Body of pancreas (tissue), 4 donors: ENCODE data around the gene TF. TPM values are rescaled to one million over a fixed set of nuclear protein-coding genes. Genes with fewer than 3 reads are reported as not detected.

Experiments
- ATAC-seq: fragments of 150-250 bp; one replicate; pipeline ENCODE4 v1.9.1; 2016
- DNase-seq, 4 donors: peaks; one replicate each; pipeline ENCODE4 v3.0.0-alpha.2; 2019
- H3K27ac ChIP-seq, 4 donors: fragments of 200-600 bp; sonication (generic); 1 replicate in 3 of 4; 2 replicates in 1 of 4; pipeline versions ENCODE4 v1.5.1 to v1.6.1; 2016 to 2019; ENCODE audit warnings: mild to moderate bottlenecking in 1 of 4, mixed read lengths in 1 of 4, moderate library complexity in 1 of 4
- H3K27me3 ChIP-seq, 2 donors: fragments of 200-600 bp; sonication (generic); one replicate each; pipeline ENCODE4 v1.6.0; 2016; ENCODE audit warnings: mild to moderate bottlenecking in 1 of 2
- H3K36me3 ChIP-seq, 2 donors: fragments of 200-600 bp; sonication (generic); replicated peaks in 1 of 2; 2 replicates each; pipeline ENCODE4 v1.5.1; 2016; ENCODE audit warnings: low read depth in 2 of 2; ENCODE audit not compliant: insufficient read depth in 1 of 2
- H3K4me1 ChIP-seq: fragments of 200-600 bp; sonication (generic); one replicate; pipeline ENCODE4 v1.6.0; 2016
- H3K4me3 ChIP-seq, 2 donors: fragments of 200-600 bp; sonication (generic); 1 replicate in 1 of 2; 2 replicates in 1 of 2; pipeline ENCODE4 v1.5.1; 2016 to 2019
- H3K9me3 ChIP-seq, 3 donors: fragments of 200-600 bp; sonication (generic); 1 replicate in 2 of 3; 2 replicates in 1 of 3; pipeline ENCODE4 v1.5.1; 2016
- POLR2A ChIP-seq, 3 donors: fragments of 450-650 bp; IDR thresholded peaks; one replicate each; pipeline ENCODE4 v1.6.1; 2016; ENCODE audit warnings: antibody characterized with exemption in 3 of 3, mild to moderate bottlenecking in 2 of 3
- WGBS, 2 donors: methylation state at CpG; one replicate each; pipeline ENCODE4 v1.1.5; 2017; 5-methylcytosine and 5-hydroxymethylcytosine counted together
- intact Hi-C: fragments of 100-400 bp; cut with DNase I; formaldehyde crosslinking; loops from one replicate; pipeline ENCODE4 v1.15.1; 2023
- total RNA-seq, 2 donors: library from RNA; depleted of rRNA; stranded (reverse); fragments of >200 nt; gene quantifications; one replicate each; pipeline ENCODE4 v1.1.0, GENCODE V29; 2016
- TF ChIP-seq, protein P1 (sequence below), 7 experiments: fragments of 450-650 bp in 4 of 7; fragments of 200-600 bp in 3 of 7; sonication (generic) in 3 of 7; IDR thresholded peaks; one replicate each; pipeline ENCODE4 v1.5.1; 2016 to 2019; ENCODE audit warnings: antibody characterized with exemption in 7 of 7

Gene TF
- total RNA-seq, 2 donors from 2014 or later = 0.26 to 7.9 TPM

GRCh38 chr3:133827136-133827535 lies 80.9 kb downstream of the TF start:
- DNase-seq = no peak
- no peaks in the 10 kb centered on the region for H3K27me3 ChIP-seq
- no peak for TF ChIP-seq POLR2A (IDR thresholded peaks at IDR 0.05)
- TF ChIP-seq, protein P1, sequence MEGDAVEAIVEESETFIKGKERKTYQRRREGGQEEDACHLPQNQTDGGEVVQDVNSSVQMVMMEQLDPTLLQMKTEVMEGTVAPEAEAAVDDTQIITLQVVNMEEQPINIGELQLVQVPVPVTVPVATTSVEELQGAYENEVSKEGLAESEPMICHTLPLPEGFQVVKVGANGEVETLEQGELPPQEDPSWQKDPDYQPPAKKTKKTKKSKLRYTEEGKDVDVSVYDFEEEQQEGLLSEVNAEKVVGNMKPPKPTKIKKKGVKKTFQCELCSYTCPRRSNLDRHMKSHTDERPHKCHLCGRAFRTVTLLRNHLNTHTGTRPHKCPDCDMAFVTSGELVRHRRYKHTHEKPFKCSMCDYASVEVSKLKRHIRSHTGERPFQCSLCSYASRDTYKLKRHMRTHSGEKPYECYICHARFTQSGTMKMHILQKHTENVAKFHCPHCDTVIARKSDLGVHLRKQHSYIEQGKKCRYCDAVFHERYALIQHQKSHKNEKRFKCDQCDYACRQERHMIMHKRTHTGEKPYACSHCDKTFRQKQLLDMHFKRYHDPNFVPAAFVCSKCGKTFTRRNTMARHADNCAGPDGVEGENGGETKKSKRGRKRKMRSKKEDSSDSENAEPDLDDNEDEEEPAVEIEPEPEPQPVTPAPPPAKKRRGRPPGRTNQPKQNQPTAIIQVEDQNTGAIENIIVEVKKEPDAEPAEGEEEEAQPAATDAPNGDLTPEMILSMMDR (IDR thresholded peaks at IDR 0.05) = no peak
- no peaks in the 10 kb centered on the region for H3K36me3 ChIP-seq
- H3K4me3 ChIP-seq = no peak overlapping the region
- H3K9me3 ChIP-seq = no peaks in the 10 kb centered on the region
- intact Hi-C loops = no loop called here
- ATAC-seq = no peak
- no peak overlapping the region for H3K27ac ChIP-seq
- 13 to 15% methylated on average over 1 of the region's 1 CpG for WGBS, 2 donors
- peaks cover under 1% of the 10 kb centered on the region for H3K4me1 ChIP-seq

- no peak for DNase-seq
- intact Hi-C loops = no loop called here
- 85 to 100% methylated on average over 2 to 4 of the region's 4 CpGs for whole genome bisulfite sequencing, 2 donors
Measured at GRCh38 chr3:133827684-133828083, 81.5 kb downstream of the TF start.

GRCh38 chr3:133828576-133829309 lies 82.5 kb downstream of the TF start:
- no peaks in the 10 kb centered on the region for H3K27me3 ChIP-seq
- no peak overlapping the region for H3K27ac ChIP-seq
- no peak overlapping the region for H3K4me3 ChIP-seq
- intact Hi-C loops = no loop called here
- ATAC-seq (no peak), DNase-seq (no peak)
- 60 to 66% methylated on average over 12 of the region's 12 CpGs for WGBS, 2 donors
- H3K4me1 ChIP-seq = no peaks in the 10 kb centered on the region
- no peak for TF ChIP-seq POLR2A (IDR thresholded peaks at IDR 0.05)
- TF ChIP-seq, protein P1 (IDR thresholded peaks at IDR 0.05) = no peak
- no peaks in the 10 kb centered on the region for H3K36me3 ChIP-seq
- H3K9me3 ChIP-seq = no peaks in the 10 kb centered on the region

More at GRCh38 chr3:133827684-133828083, 81.5 kb downstream of the TF start:
- Histone ChIP-seq H3K4me1 (no peaks in the 10 kb centered on the region), H3K27ac (no peak overlapping the region), H3K9me3 (no peaks in the 10 kb centered on the region), H3K4me3 (no peak overlapping the region), H3K36me3 (no peaks in the 10 kb centered on the region), H3K27me3 (no peaks in the 10 kb centered on the region)
- TF ChIP-seq, protein P1 (IDR thresholded peaks at IDR 0.05) = no peak
- no peak for TF ChIP-seq POLR2A (IDR thresholded peaks at IDR 0.05)
- ATAC-seq = no peak

DNA sequence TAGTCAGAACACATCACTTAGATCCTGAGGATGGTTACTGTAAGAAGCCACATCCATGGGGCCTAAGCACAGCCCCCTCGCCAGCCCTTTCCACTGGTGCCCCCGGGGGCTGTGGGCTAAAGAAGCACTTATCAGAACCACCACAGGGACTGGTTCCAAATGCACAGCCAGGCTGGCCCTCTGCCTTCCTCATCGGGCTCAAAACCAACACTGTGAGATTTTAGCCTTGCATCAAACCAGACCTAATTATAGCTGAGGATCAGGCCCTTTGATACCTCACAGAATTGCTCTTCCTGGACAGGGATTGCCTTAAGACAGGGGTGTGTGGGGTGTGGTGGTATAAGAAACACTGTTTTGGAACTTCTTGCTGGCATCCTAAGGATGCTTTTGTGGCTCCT lies 83.1 kb downstream of the TF start:
- Histone ChIP-seq H3K4me3 (no peak overlapping the region), H3K27ac (no peak overlapping the region), H3K9me3 (no peaks in the 10 kb centered on the region), H3K27me3 (no peaks in the 10 kb centered on the region), H3K4me1 (no peaks in the 10 kb centered on the region), H3K36me3 (no peaks in the 10 kb centered on the region)
- no peak for TF ChIP-seq POLR2A (IDR thresholded peaks at IDR 0.05)
- TF ChIP-seq, protein P1 (IDR thresholded peaks at IDR 0.05) = no peak
- DNase-seq (no peak), ATAC-seq (no peak)
- intact Hi-C loops = no loop called here
- 45 to 60% methylated on average over 2 to 3 of the region's 3 CpGs for WGBS, 2 donors

- no peak for ATAC-seq
Measured at GRCh38 chr3:133830071-133830470, 83.9 kb downstream of the TF start.

More at GRCh38 chr3:133830071-133830470, 83.9 kb downstream of the TF start:
- TF ChIP-seq, protein P1 (IDR thresholded peaks at IDR 0.05) = no peak
- no peak for TF ChIP-seq POLR2A (IDR thresholded peaks at IDR 0.05)
- H3K36me3 ChIP-seq = no peaks in the 10 kb centered on the region
- no peak for DNase-seq
- H3K27me3 ChIP-seq = no peaks in the 10 kb centered on the region
- no peak overlapping the region for H3K4me3 ChIP-seq
- WGBS, 2 donors = 80 to 82% methylated on average over 3 of the region's 3 CpGs
- no peaks in the 10 kb centered on the region for H3K9me3 ChIP-seq
- intact Hi-C loops = no loop called here
- no peaks in the 10 kb centered on the region for H3K4me1 ChIP-seq
- no peak overlapping the region for H3K27ac ChIP-seq
